ENCODE measurements around the gene ABCF3. TPM values are rescaled to one million over a fixed set of nuclear protein-coding genes. Genes with fewer than 3 reads are reported as not detected.
A peak's percentile ranks its signal among the peaks of the same experiment; 100 is the strongest.

Gene ABCF3
- total RNA-seq, 1 donor, result 32.4 TPM

DNA sequence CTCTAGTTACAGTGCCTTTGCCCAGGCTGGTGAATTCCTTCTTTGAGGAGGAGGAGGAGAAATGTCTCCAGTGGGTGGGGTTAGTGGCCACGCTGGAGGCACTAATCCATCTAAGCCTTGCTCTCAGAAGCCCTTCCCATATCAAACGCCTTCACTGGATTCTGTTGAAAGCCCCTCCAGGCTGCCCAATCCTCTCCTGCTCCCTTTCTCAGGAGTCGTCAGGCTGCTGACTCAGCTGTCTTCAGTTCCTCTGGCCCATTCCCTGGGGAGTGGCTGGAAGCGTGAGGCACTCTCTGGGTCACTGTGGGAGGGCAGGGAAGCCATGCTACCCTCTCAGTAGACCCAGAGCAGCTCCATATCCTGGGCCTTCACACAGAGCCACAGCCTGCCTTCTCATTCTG, 8.7 kb upstream of the ABCF3 start:
- DNase-seq (ENCODE audit: low read depth), result peak; percentile 52
- TF ChIP-seq, protein P1, sequence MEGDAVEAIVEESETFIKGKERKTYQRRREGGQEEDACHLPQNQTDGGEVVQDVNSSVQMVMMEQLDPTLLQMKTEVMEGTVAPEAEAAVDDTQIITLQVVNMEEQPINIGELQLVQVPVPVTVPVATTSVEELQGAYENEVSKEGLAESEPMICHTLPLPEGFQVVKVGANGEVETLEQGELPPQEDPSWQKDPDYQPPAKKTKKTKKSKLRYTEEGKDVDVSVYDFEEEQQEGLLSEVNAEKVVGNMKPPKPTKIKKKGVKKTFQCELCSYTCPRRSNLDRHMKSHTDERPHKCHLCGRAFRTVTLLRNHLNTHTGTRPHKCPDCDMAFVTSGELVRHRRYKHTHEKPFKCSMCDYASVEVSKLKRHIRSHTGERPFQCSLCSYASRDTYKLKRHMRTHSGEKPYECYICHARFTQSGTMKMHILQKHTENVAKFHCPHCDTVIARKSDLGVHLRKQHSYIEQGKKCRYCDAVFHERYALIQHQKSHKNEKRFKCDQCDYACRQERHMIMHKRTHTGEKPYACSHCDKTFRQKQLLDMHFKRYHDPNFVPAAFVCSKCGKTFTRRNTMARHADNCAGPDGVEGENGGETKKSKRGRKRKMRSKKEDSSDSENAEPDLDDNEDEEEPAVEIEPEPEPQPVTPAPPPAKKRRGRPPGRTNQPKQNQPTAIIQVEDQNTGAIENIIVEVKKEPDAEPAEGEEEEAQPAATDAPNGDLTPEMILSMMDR (IDR thresholded peaks at IDR 0.05; ENCODE audit: insufficient read depth, low read length), result no peak
- H3K4me3 ChIP-seq (ENCODE audit: low read depth, low read length), result peak overlapping the region; percentile 97

- H3K4me3 ChIP-seq (ENCODE audit: low read depth, low read length), result peak overlapping the region; percentile 97
- no peak for DNase-seq (ENCODE audit: low read depth)
- TF ChIP-seq, protein P1 (IDR thresholded peaks at IDR 0.05; ENCODE audit: insufficient read depth, low read length), result no peak
Measured at GRCh38 chr3:184177767-184178306, 8.2 kb upstream of the ABCF3 start.

GRCh38 chr3:184178521-184179138, 7.4 kb upstream of the ABCF3 start:
- H3K4me3 ChIP-seq (ENCODE audit: low read depth, low read length), result no peak overlapping the region
- TF ChIP-seq, protein P1 (IDR thresholded peaks at IDR 0.05; ENCODE audit: insufficient read depth, low read length), result no peak
- DNase-seq (ENCODE audit: low read depth), result no peak

GRCh38 chr3:184180165-184180564, 5.8 kb upstream of the ABCF3 start:
- DNase-seq (ENCODE audit: low read depth), result peak; percentile 78
- TF ChIP-seq, protein P1 (IDR thresholded peaks at IDR 0.05; ENCODE audit: insufficient read depth, low read length), result no peak
- no peak overlapping the region for H3K4me3 ChIP-seq (ENCODE audit: low read depth, low read length)

GRCh38 chr3:184181596-184181995, 4.4 kb upstream of the ABCF3 start:
- no peak for DNase-seq (ENCODE audit: low read depth)
- TF ChIP-seq, protein P1 (IDR thresholded peaks at IDR 0.05; ENCODE audit: insufficient read depth, low read length), result no peak
- H3K4me3 ChIP-seq (ENCODE audit: low read depth, low read length), result no peak overlapping the region

- TF ChIP-seq, protein P1 (IDR thresholded peaks at IDR 0.05; ENCODE audit: insufficient read depth, low read length), result no peak
- DNase-seq (ENCODE audit: low read depth), result no peak
- H3K4me3 ChIP-seq (ENCODE audit: low read depth, low read length), result no peak overlapping the region
Measured at GRCh38 chr3:184183679-184184078, 2.3 kb upstream of the ABCF3 start.
